Osteocyte (in vitro differentiated cells): ENCODE results near the gene ENOX1. TPM values are rescaled to one million over a fixed set of nuclear protein-coding genes. Genes with fewer than 3 reads are reported as not detected.

ENCODE experiments used
- DNase-seq: peaks from one replicate; pipeline ENCODE4 v3.0.0; 2021; ENCODE audit warnings: mixed read lengths; ENCODE audit not compliant: unreplicated experiment; ENCODE audit errors: extremely low spot score
- H3K27ac Mint-ChIP-seq: one replicate; pipeline ENCODE4 v1.8.0; 2021; ENCODE audit warnings: mild to moderate bottlenecking, mixed read lengths; ENCODE audit not compliant: unreplicated experiment
- H3K27me3 Mint-ChIP-seq: one replicate; pipeline ENCODE4 v1.8.0; 2021; ENCODE audit warnings: mixed read lengths; ENCODE audit not compliant: unreplicated experiment
- H3K36me3 Mint-ChIP-seq: one replicate; pipeline ENCODE4 v1.8.0; 2021; ENCODE audit warnings: mixed read lengths; ENCODE audit not compliant: unreplicated experiment
- H3K4me1 Mint-ChIP-seq: one replicate; pipeline ENCODE4 v1.8.0; 2021; ENCODE audit warnings: mixed read lengths; ENCODE audit not compliant: unreplicated experiment
- H3K4me3 Mint-ChIP-seq: one replicate; pipeline ENCODE4 v1.8.0; 2021; ENCODE audit warnings: mild to moderate bottlenecking, moderate library complexity, mixed read lengths; ENCODE audit not compliant: unreplicated experiment
- H3K9me3 Mint-ChIP-seq: one replicate; pipeline ENCODE4 v1.8.0; 2021; ENCODE audit warnings: mixed read lengths; ENCODE audit not compliant: unreplicated experiment
- CTCF ChIP-seq: fragments of 200-600 bp; sonication (generic); IDR thresholded peaks from 2 replicates; pipeline ENCODE4 v1.5.0; 2021; ENCODE audit warnings: antibody characterized with exemption, mild to moderate bottlenecking, moderate library complexity
- total RNA-seq: library from RNA; stranded (reverse); gene quantifications from 2 replicates; pipeline ENCODE4 v1.2.1, GENCODE V29; 2021

ENOX1 gene
- total RNA-seq, 1 donor from 2014 or later, result 5.9 TPM

GRCh38 chr13:43307221-43307920 is 479.4 kb downstream of the ENOX1 start:
- Mint-ChIP-seq H3K36me3 (no peaks in the 10 kb centered on the region), H3K4me1 (peaks cover 29% of the 10 kb centered on the region), H3K4me3 (no peak overlapping the region), H3K9me3 (no peaks in the 10 kb centered on the region), H3K27me3 (no peaks in the 10 kb centered on the region), H3K27ac (peak overlapping the region; percentile 77)
- DNase-seq, result no peak
- no peak for TF ChIP-seq CTCF

- no peaks in the 10 kb centered on the region for H3K27me3 Mint-ChIP-seq
- H3K27ac Mint-ChIP-seq, result no peak overlapping the region
- H3K4me1 Mint-ChIP-seq, result peaks cover 35% of the 10 kb centered on the region
- no peaks in the 10 kb centered on the region for H3K9me3 Mint-ChIP-seq
- TF ChIP-seq CTCF, result no peak
- DNase-seq, result no peak
- no peak overlapping the region for H3K4me3 Mint-ChIP-seq
- H3K36me3 Mint-ChIP-seq, result no peaks in the 10 kb centered on the region
These were observed 480.4 kb downstream of the ENOX1 start for GRCh38 chr13:43306372-43306771.

- Mint-ChIP-seq H3K36me3 (no peaks in the 10 kb centered on the region), H3K9me3 (no peaks in the 10 kb centered on the region), H3K4me1 (peaks cover 43% of the 10 kb centered on the region), H3K27ac (no peak overlapping the region), H3K4me3 (no peak overlapping the region), H3K27me3 (no peaks in the 10 kb centered on the region)
- DNase-seq, result no peak
- TF ChIP-seq CTCF, result no peak
These were observed 481.4 kb downstream of the ENOX1 start for GRCh38 chr13:43305416-43305815.

GRCh38 chr13:43304945-43305344 is 481.8 kb downstream of the ENOX1 start:
- DNase-seq, result no peak
- Mint-ChIP-seq H3K9me3 (no peaks in the 10 kb centered on the region), H3K4me3 (no peak overlapping the region), H3K27me3 (no peaks in the 10 kb centered on the region), H3K27ac (no peak overlapping the region), H3K36me3 (no peaks in the 10 kb centered on the region), H3K4me1 (peaks cover 47% of the 10 kb centered on the region)
- no peak for TF ChIP-seq CTCF

- no peak overlapping the region for H3K4me3 Mint-ChIP-seq
- peaks cover 47% of the 10 kb centered on the region for H3K4me1 Mint-ChIP-seq
- DNase-seq, result no peak
- no peaks in the 10 kb centered on the region for H3K9me3 Mint-ChIP-seq
- H3K27me3 Mint-ChIP-seq, result no peaks in the 10 kb centered on the region
- H3K36me3 Mint-ChIP-seq, result no peaks in the 10 kb centered on the region
- TF ChIP-seq CTCF, result no peak
- H3K27ac Mint-ChIP-seq, result no peak overlapping the region
These were observed 482.3 kb downstream of the ENOX1 start for GRCh38 chr13:43304449-43304848.
